GM19438 (cell line): ENCODE measurements around the gene AADAT.
A peak's percentile ranks its signal among the peaks of the same experiment; 100 is the strongest.

Source experiments
- ATAC-seq: cut with Tn5 transposase; IDR thresholded peaks from one replicate; pipeline ENCODE4 v1.9.1; 2021; ENCODE audit warnings: low read depth; ENCODE audit not compliant: unreplicated experiment

AADAT gene

DNA sequence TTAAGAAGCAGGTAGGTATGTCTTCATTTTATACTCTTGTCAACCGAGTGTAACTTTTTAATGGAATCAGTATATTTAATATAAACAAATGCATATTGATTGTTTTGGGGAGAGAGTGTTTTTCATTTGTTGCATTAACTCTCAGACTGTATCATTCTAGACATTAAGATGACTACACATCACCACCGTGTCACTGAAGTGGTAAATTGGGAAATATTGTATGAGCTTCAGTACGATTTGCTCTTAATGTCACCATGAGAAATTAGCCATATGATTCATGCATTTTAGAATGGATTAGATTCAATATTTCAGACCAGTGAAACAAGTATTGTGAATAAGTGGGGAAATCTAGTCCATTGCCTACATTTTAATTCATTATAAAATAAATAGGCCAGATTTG, 53.9 kb downstream of the AADAT start:
- ATAC-seq = no peak

DNA sequence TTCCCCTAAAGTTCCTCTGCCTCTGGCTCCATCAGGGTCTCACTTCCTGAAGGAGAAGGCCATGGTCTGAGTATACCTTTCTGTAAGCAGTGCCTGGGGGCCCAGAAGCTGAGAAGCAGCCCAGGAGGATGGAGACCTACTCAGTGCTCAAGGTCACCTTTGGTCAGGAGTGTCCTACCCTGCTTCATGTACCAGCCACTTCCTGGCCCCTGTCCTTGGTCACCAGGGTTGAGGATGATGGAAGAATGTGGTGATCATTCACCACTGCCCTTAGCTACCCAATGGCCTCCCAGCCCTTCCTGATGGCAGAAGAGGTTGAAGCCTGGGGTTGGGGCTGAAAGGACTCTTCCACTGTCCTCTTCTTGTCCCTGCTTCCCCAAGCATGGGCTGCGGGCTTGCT, 54.5 kb downstream of the AADAT start:
- ATAC-seq = no peak

DNA sequence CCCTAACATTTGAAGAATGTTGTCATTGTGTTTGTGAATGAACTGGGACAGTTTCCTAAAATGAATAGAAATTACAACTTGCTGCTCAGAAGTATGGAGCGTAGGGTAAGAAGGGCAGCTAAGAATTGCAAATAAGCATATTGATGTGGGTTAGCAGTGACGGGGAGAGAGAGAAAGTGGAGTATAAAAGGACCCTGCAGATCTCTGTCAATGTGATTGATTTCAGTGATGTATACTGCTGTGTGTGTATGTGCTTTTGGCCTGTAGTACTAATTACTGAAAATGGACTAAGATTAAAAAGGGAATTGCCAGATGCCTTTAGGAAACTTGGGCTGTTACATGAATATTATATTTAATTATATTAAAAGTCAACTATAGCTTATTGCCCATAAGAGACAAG, 55.8 kb downstream of the AADAT start:
- ATAC-seq = no peak

DNA sequence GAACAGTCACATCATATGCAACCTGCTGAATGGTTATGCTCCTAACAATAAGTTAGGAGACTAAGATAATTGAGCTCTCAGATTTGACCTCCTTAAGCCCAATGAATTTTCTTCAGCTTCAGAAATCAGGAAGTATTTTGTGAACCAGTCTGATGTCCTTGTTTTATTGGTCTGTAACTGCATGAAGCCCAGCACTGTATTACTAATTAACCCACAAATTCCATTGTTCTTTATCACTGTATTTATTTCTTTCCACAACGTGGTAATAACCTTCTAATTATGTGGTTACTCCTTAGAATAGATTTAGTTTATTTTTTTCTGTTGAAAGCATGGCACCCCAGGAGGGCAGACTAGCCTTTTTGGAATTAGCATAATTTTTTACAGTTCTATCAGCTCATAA, 59.6 kb downstream of the AADAT start:
- no peak for ATAC-seq

DNA sequence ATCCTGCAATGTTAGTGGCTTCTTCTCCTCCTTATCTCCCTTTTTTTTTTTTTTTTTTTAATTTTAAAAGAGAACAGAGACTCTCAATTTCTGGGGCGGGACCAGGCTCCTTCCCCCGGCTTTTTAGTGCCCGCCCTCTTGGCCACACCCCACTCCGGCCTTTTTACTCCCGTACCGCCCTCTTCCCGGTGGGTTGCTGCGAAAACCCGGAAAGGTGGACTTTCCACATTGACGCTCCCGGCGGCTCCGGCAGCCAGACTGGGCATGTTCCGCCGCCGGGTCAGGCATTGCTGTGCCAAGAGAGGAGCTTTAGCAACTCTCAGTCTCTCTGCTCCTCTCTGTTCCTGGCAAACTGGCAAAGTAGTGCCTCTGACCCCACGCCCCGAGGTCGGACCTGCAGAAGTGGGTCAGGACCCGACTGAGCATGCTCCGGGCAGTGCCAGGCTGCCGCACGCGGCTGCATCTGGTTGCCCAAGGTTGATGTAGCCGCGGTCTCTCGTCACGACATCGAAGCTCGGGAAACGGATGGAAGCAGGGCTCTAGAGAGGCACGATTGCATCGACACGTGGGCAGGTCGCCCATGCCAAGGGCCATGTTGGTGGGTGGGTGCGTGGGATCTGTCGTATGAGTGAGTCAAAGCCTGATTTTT, 62.5 kb downstream of the AADAT start:
- peak; percentile 69 for ATAC-seq

DNA sequence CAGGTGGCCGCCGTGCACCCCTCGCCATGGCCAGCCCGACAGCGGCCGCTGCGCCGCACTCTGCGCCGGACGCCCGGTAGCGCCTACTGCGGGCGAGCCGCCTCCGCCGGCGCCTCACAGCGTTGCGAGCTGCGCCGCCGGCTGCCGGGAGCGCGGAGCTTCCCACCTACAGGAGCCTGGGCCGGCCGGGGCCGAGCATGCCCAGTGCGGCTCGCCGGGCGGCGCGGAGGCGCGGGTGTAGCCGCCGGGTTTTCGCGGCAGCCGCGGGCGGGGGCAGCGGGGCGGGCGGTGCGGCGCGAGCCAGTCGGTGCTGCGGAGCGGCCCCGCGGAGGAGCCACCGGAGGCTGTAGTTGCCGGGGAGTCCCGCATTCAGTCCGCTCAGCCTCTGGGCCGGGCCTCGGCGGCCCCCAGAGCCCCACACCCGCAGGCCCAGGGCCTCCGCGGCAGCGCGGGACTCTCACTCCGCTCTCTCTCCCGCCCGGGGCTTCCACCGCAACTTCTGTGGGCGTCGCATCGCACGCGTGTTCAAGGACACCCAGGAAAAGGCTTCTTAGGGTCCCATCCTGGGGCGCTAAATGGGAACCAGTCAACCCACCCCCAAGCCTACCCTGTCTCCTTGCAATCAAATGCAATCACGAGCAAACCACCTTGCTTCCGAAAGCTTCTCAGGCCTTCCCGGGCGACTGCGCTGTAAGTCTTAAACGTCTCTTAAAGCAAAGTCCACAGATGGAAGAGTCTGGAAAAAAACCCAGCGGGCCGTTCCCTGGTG, 63.3 kb downstream of the AADAT start, which contains the start of gene MFAP3L:
Gene MFAP3L (minus strand): TSS at position 143 of the 769 bp plus-strand sequence. CDS start 20,518 bp downstream, outside the sequence.
- peak; percentile 84 for ATAC-seq

DNA sequence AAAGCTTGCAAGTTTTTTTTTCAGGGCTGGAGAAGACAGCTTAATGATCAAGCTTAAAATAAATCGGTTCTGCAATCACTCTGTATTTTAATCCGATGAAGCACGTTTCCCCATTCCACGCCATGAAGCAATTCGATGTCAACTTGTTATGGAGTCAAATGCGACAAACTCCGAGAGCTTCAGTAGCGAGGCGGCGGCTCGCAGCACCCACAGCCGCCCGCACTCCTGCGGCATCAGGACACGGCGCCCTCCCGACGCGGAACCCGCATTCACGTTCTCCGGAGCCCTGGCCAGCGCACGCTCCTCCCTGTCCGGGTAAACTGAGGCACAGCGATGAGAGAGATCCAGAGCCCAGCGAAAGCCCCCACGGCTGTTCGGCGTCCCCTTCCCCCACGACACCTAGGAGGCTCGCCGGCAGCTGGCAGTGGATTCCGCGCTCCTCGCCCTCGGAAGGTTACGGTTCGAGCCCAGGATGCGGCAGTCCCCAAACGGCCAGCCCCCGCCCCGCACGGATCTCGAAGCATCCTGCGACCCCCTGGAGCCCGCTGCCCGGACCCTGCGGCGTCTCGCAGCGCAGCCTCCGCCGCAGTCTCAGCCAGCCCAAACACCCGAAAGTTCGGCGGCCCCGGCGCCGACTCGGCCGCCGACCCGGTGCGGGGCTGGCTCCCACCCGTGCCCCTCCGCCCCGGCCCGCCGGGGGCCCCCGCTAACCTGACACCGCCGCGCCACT, 64.1 kb downstream of the AADAT start:
- ATAC-seq = no peak

DNA sequence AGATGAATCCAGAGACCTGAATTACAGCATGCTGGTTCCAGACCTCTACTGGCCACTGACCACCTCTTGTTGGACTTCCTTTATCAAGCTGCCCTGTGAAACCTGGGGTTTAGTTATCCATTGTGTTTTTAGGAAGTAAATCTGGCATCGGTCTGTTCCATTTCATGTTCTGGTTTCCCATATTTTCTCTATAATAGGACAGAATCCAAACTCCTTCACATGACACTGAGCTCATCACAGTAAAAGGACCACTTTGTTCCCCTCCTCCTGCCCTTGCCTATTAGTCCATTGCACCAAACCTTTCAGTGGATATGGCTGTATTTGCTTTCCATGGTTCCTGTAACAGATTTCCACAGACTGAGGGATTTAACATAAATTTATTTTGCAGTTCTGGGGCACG, 67.5 kb downstream of the AADAT start:
- no peak for ATAC-seq

DNA sequence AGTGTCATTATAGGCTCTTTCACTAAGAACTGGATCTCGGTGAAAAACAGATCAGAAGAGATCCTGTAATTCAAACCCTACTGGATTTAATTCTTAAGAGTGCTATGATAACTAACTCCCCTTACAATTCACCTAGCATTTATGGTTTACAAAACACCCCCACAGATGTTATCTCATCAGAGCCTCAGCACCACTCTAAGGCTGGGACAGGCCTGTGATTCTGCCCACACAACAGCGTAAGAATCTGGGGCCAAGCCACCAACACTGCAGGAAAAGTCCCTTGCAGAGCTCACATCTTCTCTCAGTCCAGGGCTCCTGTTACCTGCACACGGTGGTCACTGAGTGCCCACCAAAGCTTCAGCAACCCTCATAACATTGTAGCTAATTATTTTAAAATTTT, 72.5 kb downstream of the AADAT start:
- no peak for ATAC-seq

DNA sequence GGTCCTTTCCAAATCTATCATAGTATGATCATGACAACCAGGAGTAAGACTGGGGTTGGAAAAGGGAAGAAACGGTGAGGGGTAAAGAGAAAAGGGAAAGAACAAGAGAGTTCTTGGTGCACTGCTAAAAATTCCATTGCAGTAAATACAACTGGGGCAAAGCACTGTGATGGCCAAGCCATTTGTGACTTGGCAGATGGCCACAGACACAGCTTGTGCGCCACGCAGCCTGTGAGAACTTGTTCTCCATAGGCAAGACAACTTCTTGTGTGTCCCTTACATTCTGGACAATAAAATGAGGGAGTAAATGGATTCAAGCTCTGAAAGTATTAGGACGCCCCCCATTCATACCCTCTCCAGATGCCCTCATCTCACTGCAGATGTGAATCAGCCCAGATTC, 74.5 kb downstream of the AADAT start:
- ATAC-seq = no peak

DNA sequence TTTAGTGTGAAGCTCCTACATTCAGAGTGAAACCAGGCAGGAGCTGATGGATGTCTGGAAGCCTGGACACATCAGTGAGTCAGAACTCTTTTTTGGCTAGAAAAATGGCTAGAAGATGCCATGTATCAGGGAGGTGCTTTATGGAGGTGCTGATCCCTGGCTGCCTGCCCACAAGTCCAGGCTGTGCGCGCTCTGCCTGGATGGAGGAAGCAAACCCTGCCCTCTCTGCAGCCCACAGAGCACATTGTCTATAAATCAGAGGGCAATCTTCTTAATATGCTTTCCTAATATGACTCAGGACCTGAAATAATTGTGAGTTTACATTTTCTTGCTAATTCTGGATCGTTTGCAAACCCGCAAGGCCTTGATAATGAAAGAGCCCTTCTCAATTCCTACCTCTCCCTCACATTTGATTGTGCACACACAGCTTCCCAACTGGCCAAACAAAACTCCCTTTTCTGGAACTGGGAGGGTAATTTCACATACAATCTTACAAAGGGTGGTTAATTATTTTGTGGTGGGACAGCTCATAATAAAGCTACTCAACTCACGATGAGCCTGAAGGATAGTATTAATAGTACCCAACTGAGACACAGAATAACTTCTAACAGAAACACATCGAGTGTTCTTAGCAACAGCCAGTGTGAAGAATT, 75.3 kb downstream of the AADAT start:
- ATAC-seq = no peak

DNA sequence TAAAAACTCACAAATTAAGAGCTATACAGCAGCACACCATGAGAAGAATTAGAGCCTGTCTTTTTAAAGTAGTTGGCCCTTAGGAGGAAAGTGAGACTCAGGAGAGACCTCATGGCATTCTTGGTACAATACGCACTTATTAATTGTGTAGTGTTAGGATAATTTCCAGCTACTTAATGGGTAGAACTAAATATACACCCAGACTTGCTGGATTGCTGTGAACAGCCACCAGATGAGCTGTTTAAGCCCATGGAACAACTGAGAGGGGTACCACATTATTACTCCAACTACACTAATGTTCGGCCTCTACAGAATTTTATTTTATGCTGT, 77.2 kb downstream of the AADAT start:
- no peak for ATAC-seq

DNA sequence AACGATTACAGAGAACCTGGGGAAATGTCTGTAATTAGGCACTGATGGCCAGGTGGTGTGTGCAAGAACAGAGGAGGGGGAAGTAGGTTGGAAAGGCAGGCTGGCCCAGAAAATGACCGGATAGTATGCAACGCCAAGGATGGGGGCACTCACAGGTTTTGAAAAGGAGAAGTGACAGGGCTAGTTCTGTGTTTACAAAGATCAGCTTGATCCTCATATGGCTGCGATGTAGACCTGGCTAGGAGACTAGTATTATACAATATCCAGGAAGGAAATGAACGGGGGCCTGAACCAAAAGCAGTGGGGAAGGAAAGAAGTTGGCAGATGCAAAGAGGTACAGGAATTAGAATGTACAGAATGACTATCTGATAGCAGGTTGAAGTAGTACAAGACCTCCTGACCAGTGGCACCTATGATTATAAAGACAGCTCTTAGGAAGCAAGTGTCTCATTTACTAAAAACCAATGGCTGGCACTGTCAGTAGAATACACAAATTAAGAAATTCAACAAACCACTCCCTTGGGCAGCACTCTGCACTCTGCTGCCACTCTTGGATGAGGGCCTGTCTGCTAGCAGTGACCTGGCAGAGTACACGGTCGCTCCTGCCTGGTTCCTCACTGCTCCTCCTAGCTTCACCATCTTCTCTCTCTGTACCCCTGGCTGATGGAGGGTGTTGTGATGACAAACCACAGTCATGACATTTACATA, 77.7 kb downstream of the AADAT start:
- ATAC-seq = no peak
